GM19468 (cell line): Measurements from ENCODE around the gene CCDC154.

ENCODE experiments used
- ATAC-seq: cut with Tn5 transposase; IDR thresholded peaks from one replicate; pipeline ENCODE4 v1.9.1; 2021; ENCODE audit warnings: mild to moderate bottlenecking, moderate library complexity, moderate number of reproducible peaks; ENCODE audit not compliant: unreplicated experiment; ENCODE audit errors: extremely low read depth

The CCDC154 gene

GRCh38 chr16:1395444-1396031 lies 48.8 kb downstream of the CCDC154 start:
- ATAC-seq: no peak

- ATAC-seq: no peak
Measured at GRCh38 chr16:1394367-1394951, 49.9 kb downstream of the CCDC154 start.

GRCh38 chr16:1393613-1394176 lies 50.7 kb downstream of the CCDC154 start:
- no peak for ATAC-seq

- ATAC-seq: no peak
Measured at GRCh38 chr16:1392826-1393225, 51.5 kb downstream of the CCDC154 start.

- ATAC-seq: no peak
Measured at GRCh38 chr16:1390239-1390779, 54.0 kb downstream of the CCDC154 start.

- ATAC-seq: no peak
Measured at GRCh38 chr16:1389762-1390161, 54.6 kb downstream of the CCDC154 start.

GRCh38 chr16:1387331-1387730 lies 57.0 kb downstream of the CCDC154 start:
- ATAC-seq: no peak

- ATAC-seq: no peak
Measured at GRCh38 chr16:1385232-1385631, 59.1 kb downstream of the CCDC154 start.
